IPS DF 4.7 (cell line): Measurements from ENCODE around the gene PA2G4.

Experiments
- DNase-seq: peaks from one replicate; pipeline ENCODE4 v3.0.0-alpha.2; 2013; ENCODE audit warnings: low spot score; ENCODE audit errors: extremely low read depth

The PA2G4 gene

GRCh38 chr12:56124133-56124532, 19.8 kb downstream of the PA2G4 start:
- DNase-seq = no peak

- no peak for DNase-seq
These were observed 22.4 kb downstream of the PA2G4 start for GRCh38 chr12:56126732-56127239.

DNA sequence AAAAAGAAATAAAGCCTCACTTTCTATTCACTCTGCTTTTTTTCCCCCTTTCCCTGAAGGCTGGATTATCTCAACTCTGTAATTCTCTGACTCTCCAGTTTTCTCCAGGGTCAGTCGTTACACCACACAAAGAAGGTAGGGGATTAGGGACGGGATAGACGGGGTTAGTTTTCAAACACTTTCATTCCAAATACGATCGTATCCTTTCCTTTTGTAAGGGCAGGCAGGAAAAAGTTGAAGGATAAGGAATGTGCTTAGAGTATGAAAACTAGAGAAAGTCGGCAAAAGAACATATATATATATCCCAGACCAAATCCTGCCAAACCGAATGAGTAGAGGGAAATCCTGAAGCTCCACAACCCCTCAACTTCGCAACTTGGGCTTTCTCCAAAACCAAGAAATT, 23.1 kb downstream of the PA2G4 start:
- no peak for DNase-seq

GRCh38 chr12:56127888-56128669, 23.7 kb downstream of the PA2G4 start, which contains the start of gene ESYT1:
Gene ESYT1 (plus strand): TSS chr12:56128267. CDS start chr12:56128320, 53 bp downstream.
- DNase-seq = peak; percentile 100

DNA sequence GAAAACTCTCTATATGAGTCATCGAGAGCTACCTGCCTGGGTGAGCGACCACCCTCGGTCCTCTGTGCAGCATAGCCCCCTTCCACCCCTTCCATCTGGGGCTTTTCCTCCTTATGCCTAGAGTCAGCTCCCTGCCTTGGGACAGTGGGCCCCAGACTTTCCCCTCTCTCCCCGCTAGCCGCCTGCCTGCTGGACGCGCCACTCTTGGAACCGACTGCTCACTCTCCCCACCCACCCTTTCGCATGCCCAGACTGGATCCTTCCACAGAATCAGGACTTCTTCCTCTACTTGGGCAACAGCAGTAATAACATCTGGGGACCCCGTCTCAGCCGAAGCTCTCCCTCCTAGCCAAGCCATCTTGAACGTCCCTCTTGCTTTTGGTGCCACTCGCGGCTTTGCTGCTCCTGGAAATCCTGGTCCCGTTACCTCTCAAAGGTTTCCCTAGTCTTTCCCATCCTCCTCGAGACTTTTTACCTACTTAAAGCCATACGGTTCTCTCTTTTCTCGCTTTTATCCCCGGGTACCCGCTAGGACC, 24.4 kb downstream of the PA2G4 start:
- no peak for DNase-seq

- DNase-seq = no peak
These were observed 25.0 kb downstream of the PA2G4 start for GRCh38 chr12:56129206-56129941.

GRCh38 chr12:56129942-56130495, 25.7 kb downstream of the PA2G4 start:
- no peak for DNase-seq

DNA sequence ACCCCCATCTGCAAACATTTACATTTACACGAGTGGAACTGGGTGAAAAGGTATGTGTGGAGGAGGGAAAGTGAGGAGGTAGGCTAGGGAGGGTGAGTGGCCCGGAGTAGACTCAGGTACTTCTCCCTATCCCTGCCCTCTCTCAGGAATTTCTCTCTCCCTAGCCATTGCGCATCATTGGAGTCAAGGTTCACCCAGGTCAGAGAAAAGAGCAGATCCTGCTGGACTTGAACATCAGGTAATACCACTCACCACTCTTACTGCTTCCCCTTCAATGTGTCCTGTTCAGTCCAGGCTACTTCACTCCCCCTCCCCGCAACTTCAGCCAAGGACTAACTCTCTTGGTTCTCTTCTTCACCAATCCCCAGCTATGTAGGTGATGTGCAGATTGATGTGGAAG, 26.5 kb downstream of the PA2G4 start:
- DNase-seq = no peak

GRCh38 chr12:56134897-56135296, 30.5 kb downstream of the PA2G4 start:
- DNase-seq = no peak

DNA sequence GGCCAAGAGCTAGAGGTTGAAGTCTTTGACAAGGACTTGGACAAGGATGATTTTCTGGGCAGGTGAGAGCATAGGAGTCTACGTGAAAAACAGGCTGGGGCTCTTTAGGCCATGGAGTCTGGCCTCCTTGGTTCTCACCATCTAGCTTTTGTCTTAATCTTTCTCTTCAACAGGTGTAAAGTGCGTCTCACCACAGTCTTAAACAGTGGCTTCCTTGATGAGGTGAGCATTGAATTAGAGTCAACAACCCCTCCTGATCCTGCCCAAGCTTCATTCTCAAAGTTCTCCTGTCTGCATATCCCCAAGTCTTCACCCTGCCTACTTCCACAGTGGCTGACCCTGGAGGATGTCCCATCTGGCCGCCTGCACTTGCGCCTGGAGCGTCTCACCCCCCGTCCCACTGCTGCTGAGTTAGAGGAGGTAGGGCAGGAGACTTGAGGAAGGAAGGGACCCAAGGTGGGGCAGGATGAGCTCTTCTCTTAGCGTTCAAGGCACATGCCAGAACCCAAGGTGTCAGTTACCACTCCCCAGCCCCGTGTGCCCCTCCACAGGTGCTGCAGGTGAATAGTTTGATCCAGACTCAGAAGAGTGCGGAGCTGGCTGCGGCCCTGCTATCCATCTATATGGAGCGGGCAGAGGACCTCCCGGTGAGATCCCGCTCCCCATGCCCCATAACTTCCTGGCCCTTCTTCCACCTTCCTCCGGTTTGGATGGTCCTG, 33.7 kb downstream of the PA2G4 start:
- DNase-seq = no peak

DNA sequence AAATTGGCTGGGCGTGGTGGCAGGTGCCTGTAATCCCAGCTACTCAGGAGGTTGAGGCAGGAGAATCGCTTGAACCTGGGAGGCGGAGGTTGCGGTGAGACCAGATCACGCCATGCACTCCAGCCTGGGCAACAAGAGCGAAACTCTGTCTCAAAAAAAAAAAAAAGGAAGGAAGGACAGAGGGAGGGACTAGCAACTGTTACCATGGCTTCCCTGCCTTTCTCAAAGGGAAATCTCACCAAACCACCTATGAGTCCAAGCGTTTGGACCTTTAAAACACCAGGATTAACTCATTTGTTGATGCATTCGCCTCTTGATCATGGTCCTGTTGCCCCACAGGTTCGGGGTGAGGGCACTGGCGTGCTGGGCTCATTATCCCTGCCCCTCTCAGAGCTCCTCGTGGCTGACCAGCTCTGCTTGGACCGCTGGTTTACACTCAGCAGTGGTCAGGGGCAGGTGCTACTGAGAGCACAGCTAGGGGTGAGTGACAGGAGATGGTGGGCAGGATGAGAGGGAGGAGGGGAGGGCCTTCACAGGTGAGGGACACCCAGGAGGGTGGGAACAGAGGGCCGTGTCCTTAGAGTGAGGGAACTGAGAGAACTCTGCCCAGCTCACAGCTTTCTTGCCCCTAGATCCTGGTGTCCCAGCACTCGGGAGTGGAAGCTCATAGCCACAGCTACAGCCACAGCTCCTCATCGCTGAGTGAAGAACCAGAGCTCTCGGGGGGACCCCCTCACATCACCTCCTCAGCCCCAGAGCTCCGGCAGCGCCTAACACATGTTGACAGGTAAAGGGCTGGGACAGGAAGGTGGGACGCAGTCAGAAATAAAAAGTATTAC, 37.8 kb downstream of the PA2G4 start:
- no peak for DNase-seq

DNA sequence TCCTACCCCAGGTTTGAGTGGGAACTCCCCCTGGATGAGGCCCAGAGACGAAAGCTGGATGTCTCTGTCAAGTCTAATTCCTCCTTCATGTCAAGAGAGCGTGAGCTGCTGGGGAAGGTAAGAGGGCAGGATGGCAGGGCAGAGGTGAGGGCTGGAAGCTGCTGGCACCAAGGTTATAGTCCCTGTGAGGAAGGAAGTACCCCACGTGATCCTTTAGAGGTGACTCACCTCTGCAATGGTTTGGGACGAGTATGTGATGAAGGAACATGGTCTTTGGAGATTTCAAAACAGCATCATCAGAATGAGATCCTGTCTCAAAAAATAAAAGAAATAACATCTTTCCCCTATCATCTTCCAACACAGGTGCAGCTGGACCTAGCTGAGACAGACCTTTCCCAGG, 38.9 kb downstream of the PA2G4 start:
- no peak for DNase-seq

DNA sequence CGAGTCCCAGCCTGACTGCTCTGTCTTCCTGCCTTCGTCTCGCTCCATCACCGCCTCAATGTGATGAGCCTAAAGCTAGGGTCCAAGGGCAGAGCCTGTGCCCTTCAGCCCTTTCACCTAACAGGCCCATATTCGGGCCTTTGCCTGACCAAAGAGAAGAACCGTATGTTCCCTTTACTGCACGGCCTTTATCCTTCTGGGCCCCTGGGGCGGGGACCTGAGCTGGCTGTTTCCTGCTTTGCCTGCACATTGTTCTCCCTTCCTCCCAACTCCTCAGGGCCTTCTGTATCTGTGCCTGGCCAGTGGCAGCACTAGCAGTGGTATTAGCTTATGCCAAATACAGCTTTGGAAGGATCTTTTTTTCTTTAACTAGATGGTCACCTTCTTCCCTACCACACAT, 39.5 kb downstream of the PA2G4 start:
- DNase-seq = no peak

DNA sequence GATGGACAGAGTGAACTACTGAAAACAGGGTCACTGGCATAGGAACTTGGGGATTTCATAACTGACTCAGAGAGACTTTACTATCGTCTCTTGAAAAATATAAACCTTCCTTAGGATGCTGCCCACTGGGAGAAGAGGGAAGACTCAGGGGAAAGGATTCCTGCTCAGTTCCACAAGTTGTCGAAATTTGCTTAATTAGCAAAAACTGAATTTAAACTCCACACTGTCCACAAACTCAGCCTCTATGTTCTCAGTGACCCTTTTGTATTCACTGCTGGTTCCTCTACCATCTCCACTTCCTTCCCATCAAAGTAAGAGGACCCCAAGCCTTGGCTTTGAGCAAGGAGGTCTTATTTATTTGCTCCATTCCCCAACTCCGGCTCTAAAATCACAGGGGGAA, 40.9 kb downstream of the PA2G4 start:
- no peak for DNase-seq

DNA sequence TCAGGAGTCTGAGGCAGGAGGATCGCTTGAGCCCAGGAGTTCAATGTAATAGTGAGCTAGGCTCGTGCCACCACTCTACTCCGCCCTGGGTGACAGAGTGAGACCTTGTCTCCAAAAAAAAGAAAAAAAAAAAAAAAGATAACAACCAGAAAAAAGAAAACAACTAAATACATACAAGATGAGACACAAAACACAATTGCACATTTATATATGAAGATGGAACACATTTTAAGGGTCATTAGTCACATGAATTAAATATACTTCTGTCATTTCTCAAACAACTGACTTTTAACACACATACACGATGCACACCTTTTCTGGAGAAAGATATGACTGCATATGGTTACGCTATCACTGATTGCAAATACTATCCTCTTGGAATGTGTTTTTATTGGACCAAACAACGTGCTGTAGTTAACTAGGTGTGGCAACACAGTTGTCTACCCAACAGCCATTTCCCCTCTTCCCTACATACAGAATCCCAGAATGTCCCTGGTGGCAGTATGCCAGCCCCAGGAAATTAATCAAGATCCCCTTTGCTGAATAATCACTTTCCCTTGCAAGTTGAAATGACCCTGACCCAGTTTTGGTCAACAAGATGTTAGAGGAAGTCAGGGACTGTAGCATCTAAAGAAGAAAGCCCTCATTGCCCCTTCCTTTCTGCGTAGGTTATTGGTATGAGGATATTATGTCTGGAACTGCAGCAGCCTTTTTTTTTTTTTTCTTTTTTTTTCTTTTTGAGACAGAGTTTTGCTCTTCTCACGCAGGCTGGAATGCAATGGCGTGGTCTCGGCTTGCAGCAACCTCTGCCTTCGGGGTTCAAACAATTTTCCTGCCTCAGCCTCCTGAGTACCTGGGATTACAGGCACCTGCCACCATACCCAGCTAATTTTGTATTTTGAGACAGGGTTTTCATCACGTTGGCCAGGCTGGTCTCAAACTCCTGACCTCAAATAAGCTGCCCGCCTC, 42.4 kb downstream of the PA2G4 start:
- DNase-seq = no peak

- DNase-seq = no peak
These were observed 46.2 kb downstream of the PA2G4 start for GRCh38 chr12:56150563-56150962.

DNA sequence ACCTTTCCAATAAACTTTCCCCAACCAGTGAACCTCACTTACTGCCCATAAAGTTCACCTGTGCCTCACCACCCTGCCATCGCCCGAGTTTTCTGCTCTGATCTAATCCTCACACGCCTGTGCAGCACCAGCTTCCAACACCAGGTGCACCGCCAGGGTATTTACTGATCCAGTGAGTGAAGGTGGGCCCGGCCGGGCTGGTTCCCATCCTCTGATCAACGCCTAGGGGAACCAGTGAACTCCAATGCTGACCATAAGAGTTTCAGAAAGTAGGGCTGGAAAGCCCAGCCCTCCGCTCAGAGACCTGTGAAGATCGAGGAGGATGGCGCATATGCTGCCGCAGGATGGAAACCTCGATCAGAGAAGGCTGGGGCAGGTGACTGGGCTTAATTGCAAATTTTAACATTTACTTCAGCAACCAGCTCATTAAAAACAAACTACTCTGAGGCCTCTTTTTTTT, 47.3 kb downstream of the PA2G4 start:
- DNase-seq = no peak

GRCh38 chr12:56152132-56152755, 47.9 kb downstream of the PA2G4 start, which contains the start of gene MYL6B:
Gene MYL6B (plus strand): TSS chr12:56152587. CDS start chr12:56153919, 1,332 bp downstream.
- no peak for DNase-seq
